Upper lobe of right lung (tissue), 1 donor: ENCODE measurements around the gene MYO16. TPM values are rescaled to one million over a fixed set of nuclear protein-coding genes. Genes with fewer than 3 reads are reported as not detected.

Experiments
- ATAC-seq: fragments of 200-7000 bp; cut with Tn5 transposase; one replicate; pipeline ENCODE4 v1.9.1; 2020; ENCODE audit warnings: mild to moderate bottlenecking, moderate library complexity
- DNase-seq: peaks from one replicate; pipeline ENCODE4 v3.0.0-alpha.2; 2020
- H3K27ac ChIP-seq: fragments of 200-600 bp; one replicate; pipeline ENCODE4 v1.8.0; 2022
- H3K27me3 ChIP-seq: fragments of 200-600 bp; one replicate; pipeline ENCODE4 v1.8.0; 2022; ENCODE audit warnings: mild to moderate bottlenecking
- H3K36me3 ChIP-seq: fragments of 200-600 bp; one replicate; pipeline ENCODE4 v1.8.0; 2022
- H3K4me1 ChIP-seq: fragments of 200-600 bp; one replicate; pipeline ENCODE4 v1.8.0; 2022
- H3K4me3 ChIP-seq: fragments of 200-600 bp; one replicate; pipeline ENCODE4 v1.8.0; 2022; ENCODE audit warnings: mild to moderate bottlenecking
- H3K9me3 ChIP-seq: fragments of 200-600 bp; one replicate; pipeline ENCODE4 v1.8.0; 2022
- CTCF ChIP-seq: fragments of 200-600 bp; IDR thresholded peaks from one replicate; pipeline ENCODE4 v1.8.0; 2022; ENCODE audit warnings: antibody characterized with exemption
- intact Hi-C: fragments of 100-400 bp; cut with DNase I; formaldehyde crosslinking; loops from one replicate; pipeline ENCODE4 v1.11.0; 2022
- total RNA-seq: library from RNA; stranded (reverse); fragmentation: NEBNext Ultra II Directional; extraction: Animal tissue kit (Norgen Biotek cat#: 25700); gene quantifications from one replicate; pipeline ENCODE4 v1.2.1, GENCODE V29; 2021
- donor health status: DM: no; HTN: yes; CAD: no; lungs with severe emphysema.

MYO16 gene
- total RNA-seq, 1 donor from 2014 or later = 0.46 TPM

- no peaks in the 10 kb centered on the region for H3K4me1 ChIP-seq
Measured at GRCh38 chr13:108638901-108639300, 9.5 kb downstream of the MYO16 start.

GRCh38 chr13:108643646-108644353 is 14.4 kb downstream of the MYO16 start:
- intact Hi-C loops = no loop called here
- H3K27ac ChIP-seq = no peak overlapping the region

More at GRCh38 chr13:108638901-108639300, 9.5 kb downstream of the MYO16 start:
- no peak for TF ChIP-seq CTCF
- H3K36me3 ChIP-seq = no peaks in the 10 kb centered on the region
- DNase-seq (no peak), ATAC-seq (no peak)
- no peak overlapping the region for H3K4me3 ChIP-seq
- no peaks in the 10 kb centered on the region for H3K27me3 ChIP-seq
- no peak overlapping the region for H3K27ac ChIP-seq
- intact Hi-C loops = no loop called here
- no peaks in the 10 kb centered on the region for H3K9me3 ChIP-seq

GRCh38 chr13:108645376-108645775 is 16.0 kb downstream of the MYO16 start:
- Histone ChIP-seq H3K36me3 (no peaks in the 10 kb centered on the region), H3K4me3 (no peak overlapping the region), H3K9me3 (no peaks in the 10 kb centered on the region), H3K4me1 (no peaks in the 10 kb centered on the region), H3K27ac (no peak overlapping the region), H3K27me3 (no peaks in the 10 kb centered on the region)
- DNase-seq (no peak), ATAC-seq (no peak)
- intact Hi-C loops = no loop called here
- TF ChIP-seq CTCF = no peak

More at GRCh38 chr13:108643646-108644353, 14.4 kb downstream of the MYO16 start:
- no peak overlapping the region for H3K4me3 ChIP-seq
- no peaks in the 10 kb centered on the region for H3K9me3 ChIP-seq
- H3K4me1 ChIP-seq = no peaks in the 10 kb centered on the region
- H3K36me3 ChIP-seq = no peaks in the 10 kb centered on the region
- ATAC-seq (peak; percentile 75), DNase-seq (no peak)
- no peak for TF ChIP-seq CTCF
- H3K27me3 ChIP-seq = no peaks in the 10 kb centered on the region

- ATAC-seq = no peak
- TF ChIP-seq CTCF = no peak
- Histone ChIP-seq H3K27ac (no peak overlapping the region), H3K4me1 (no peaks in the 10 kb centered on the region), H3K9me3 (no peaks in the 10 kb centered on the region), H3K27me3 (no peaks in the 10 kb centered on the region), H3K4me3 (no peak overlapping the region), H3K36me3 (no peaks in the 10 kb centered on the region)
- intact Hi-C loops = no loop called here
- DNase-seq = no peak
Measured at GRCh38 chr13:108650271-108650670, 20.9 kb downstream of the MYO16 start.

- no peaks in the 10 kb centered on the region for H3K36me3 ChIP-seq
- H3K4me1 ChIP-seq = no peaks in the 10 kb centered on the region
- H3K27me3 ChIP-seq = no peaks in the 10 kb centered on the region
- ATAC-seq (no peak), DNase-seq (no peak)
- H3K27ac ChIP-seq = no peak overlapping the region
- intact Hi-C loops = no loop called here
- no peaks in the 10 kb centered on the region for H3K9me3 ChIP-seq
- H3K4me3 ChIP-seq = no peak overlapping the region
- TF ChIP-seq CTCF = no peak
Measured at GRCh38 chr13:108656742-108657141, 27.3 kb downstream of the MYO16 start.
